Activated CD4-positive, CD25-positive, alpha-beta regulatory T cell treated with anti-CD3 and anti-CD28 coated beads, Interleukin-2, amount 50 U/mL, for 72 hours (primary cell): Measurements from ENCODE around the gene IQGAP3.

ENCODE experiments used
- DNase-seq: peaks from one replicate; pipeline ENCODE4 v3.0.0; 2021

The IQGAP3 gene

DNA sequence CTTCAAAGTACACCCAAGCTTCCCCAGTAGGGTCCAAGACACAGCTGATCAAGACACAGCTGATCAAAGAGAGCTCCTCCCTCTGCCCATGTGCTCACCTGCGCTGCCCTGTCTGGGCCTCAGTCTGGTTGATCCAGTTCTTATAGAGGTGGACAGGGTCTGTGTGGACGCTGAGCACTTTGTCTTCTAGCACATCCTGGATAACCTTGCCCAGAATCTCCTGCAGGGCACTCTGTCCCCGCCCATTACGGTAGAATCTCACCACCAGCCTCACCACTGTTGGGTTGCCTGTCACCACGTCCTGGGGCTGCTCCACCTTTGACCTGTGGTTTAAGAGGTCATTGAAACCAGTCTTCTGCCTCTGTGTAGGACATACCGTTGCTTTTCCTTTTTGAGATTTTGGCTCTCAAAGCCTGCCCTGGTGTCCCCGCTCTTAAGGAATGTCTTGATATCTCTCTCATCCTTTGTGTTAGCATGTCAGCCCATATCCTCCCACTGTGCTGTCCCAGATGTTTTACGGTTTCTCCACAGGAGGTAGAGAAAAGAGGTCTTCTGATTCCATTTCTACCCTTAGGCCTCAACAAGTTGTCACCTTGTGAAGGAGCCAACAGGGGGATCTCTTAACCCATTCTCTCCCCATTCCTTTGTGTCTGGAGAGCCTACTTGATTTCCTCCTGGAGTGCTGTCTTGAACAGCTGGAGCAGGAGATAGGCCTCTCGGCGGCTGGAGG, 33.5 kb downstream of the IQGAP3 start:
- no peak for DNase-seq

DNA sequence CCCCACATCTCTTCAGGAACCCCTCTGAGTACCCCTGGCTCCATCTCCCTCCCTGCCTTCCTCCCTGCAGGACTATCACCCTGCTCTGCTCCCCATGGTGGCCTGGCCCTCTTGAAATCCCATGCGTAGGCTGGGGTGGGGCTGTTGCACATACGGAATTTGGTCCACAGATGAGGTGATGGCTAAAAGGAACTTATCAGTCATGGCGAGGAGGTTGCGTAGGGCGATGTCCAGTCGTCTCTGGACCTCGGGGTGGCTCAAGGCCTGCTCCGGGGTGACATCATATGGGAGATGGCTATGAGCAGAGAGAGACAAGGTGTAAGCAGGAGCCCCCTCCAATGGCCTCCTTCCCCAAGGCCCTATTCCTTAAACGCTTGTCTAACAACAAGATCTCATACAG, 35.3 kb downstream of the IQGAP3 start:
- no peak for DNase-seq

- DNase-seq = no peak
Observed at GRCh38 chr1:156534424-156535060, 37.8 kb downstream of the IQGAP3 start.

GRCh38 chr1:156533568-156534220, 38.7 kb downstream of the IQGAP3 start:
- no peak for DNase-seq

GRCh38 chr1:156532374-156532773, 40.0 kb downstream of the IQGAP3 start:
- DNase-seq = no peak

- no peak for DNase-seq
Observed at GRCh38 chr1:156530006-156530405, 42.4 kb downstream of the IQGAP3 start.

- DNase-seq = no peak
Observed at GRCh38 chr1:156528875-156529425, 43.4 kb downstream of the IQGAP3 start.

DNA sequence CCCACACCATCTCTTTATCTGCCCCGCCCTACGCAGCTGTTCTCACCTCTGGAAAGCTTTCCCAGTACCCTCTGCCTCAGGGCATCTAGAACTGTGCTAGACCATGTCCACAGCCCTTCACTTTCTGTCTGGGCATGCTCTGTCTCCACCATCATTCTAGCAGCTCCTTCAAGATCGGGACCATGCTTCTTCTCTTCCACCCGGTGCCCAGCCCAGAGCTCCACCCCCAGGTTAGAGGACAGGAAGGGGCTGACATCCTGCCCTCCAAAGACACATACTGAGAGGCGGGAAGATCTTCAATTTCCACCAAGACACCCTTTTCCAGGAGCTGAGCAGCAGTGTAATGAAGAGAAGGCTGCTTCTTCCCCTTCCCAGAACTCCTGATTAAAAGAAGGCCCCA, 44.1 kb downstream of the IQGAP3 start:
- DNase-seq = no peak

GRCh38 chr1:156527584-156527983, 44.8 kb downstream of the IQGAP3 start:
- no peak for DNase-seq

- no peak for DNase-seq
Observed at GRCh38 chr1:156525856-156526489, 46.4 kb downstream of the IQGAP3 start.

DNA sequence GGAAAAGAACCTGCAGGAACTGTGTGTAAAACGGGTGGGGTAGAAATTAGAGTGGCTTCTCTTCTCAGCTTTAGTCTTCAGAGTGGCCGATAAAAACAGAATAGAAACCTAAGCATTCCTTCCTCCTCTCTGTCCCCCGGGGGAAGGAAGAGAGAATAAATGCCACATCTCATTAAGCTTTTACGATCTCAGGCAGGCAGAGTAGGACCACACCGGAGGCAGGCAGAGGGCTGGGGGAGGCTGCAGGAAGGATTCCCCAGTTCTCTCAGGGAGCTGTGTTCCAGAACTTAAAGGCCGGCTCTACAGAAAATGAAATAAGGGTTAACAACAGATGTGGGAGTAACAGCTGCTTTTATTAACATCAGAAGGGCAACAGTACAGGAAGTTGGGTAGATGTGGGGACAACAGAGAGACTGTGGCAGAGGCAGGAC, 47.3 kb downstream of the IQGAP3 start:
- DNase-seq = no peak

- no peak for DNase-seq
Observed at GRCh38 chr1:156524481-156524869, 47.9 kb downstream of the IQGAP3 start.

DNA sequence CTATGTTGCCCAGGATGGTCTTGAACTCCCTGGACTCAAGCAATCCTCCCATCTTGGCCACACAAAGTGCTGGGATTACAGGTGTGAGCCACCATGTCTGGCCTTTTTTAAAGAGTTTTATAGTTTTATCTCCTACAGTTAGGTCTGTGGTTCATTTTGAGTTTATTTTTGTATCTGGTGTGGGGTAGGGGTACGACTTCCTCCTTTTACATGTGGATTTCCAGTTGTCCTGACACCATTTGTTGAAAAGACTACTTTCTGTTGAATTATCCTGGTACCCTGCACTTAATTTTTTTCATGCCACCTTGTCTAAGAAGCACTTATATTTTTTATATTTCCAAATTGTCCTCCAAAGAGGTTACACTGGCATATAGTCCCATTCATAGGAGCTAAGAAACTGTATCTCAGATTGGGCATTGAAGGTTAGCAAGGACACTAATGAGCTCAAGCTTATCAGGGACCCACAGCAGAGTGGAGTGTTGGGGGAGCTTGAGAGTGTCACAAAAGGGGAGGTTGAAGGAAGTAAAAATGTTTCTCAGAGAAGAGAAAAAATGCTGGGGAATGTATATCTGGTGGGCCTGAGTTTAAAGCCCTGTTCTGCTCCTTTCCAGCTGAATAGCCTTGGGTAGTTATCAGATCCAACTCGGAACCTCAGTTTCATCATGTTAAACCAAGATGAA, 48.4 kb downstream of the IQGAP3 start:
- no peak for DNase-seq

GRCh38 chr1:156522443-156522970, 49.9 kb downstream of the IQGAP3 start:
- no peak for DNase-seq

GRCh38 chr1:156517748-156518147, 54.6 kb downstream of the IQGAP3 start:
- DNase-seq = no peak

DNA sequence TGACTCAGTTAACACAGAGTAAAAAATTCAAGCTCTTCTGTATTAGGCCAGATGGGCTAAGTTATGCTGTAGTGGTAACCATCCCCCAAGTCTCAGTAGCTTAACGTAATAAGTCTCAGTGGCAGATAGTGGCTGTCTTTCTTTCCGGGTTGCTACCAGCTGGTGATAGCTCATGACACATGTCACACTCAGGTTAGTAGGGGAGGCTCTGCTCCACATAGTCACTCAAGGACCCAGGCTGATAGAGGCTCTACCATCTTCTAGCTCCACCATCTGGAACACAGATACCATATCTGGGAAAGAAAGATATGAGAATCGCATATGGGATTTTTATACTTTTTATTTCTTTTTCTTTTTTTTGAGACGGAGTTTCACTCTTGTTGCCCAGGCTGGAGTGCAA, 55.5 kb downstream of the IQGAP3 start:
- no peak for DNase-seq

- no peak for DNase-seq
Observed at GRCh38 chr1:156515956-156516355, 56.4 kb downstream of the IQGAP3 start.

GRCh38 chr1:156513185-156513584, 59.2 kb downstream of the IQGAP3 start:
- DNase-seq = no peak

DNA sequence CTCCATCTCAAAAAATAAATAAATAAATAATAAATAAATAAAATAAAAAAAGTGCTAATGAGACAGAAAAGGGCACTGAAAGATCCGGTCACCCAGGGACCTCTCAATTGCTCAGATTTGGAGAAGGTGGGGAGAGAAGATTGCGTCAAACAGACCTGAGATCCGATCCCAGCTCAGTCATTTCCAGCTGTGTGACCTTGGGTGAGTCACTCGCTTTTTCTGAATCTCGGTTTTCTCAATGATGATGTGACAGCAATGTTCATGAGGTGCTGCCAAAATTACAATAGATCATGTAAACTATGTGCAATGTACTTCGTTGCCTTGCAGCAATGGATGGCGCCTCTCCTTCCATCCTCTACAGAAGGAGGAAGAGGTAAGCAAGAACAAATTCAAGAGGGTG, 60.7 kb downstream of the IQGAP3 start:
- no peak for DNase-seq

- DNase-seq = no peak
Observed at GRCh38 chr1:156510709-156511108, 61.7 kb downstream of the IQGAP3 start.

DNA sequence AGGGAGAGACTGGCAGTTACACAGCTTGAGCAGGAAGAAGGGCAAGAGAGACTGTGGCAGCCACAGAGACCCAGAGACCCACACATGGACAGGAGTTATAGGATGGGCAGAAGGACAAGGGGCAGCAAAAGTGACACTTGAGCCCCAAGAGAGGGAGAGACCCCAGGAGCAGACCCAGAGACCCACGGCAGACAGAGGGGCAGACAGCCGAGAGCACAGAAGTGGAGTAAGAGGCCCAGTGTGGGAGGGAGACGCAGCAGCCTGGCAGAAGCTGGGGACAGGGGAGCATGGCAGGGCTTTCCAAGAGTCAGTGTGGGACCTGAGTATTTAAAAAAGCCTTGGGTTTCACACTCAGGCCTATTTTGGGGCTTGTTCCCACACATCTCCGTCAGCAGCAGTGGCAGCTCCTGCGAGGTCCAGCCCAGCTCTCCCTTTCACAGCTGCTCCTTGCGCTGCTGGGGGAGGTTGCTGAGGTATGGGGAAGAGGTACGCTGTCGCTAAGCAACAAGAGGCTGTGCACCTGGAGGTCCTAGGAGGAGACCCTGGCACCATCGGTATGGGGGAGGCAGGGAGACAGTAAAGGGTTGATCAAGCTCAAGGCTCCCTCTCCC, 62.8 kb downstream of the IQGAP3 start:
- no peak for DNase-seq

GRCh38 chr1:156508955-156509234, 63.5 kb downstream of the IQGAP3 start:
- DNase-seq = no peak
